Vagina (tissue), 2 donors: ENCODE data around the gene SLFN13. TPM values are rescaled to one million over a fixed set of nuclear protein-coding genes. Genes with fewer than 3 reads are reported as not detected.

Source experiments
- DNase-seq, 2 donors: peaks; one replicate each; pipeline ENCODE4 v3.0.0-alpha.2; 2017; ENCODE audit errors: extremely low spot score in 2 of 2
- H3K27ac ChIP-seq: fragments of 200-600 bp; sonication (generic); one replicate; pipeline ENCODE4 v1.5.1; 2019
- H3K27me3 ChIP-seq: fragments of 200-600 bp; sonication (generic); one replicate; pipeline ENCODE4 v1.5.1; 2019
- H3K36me3 ChIP-seq, 2 donors: fragments of 200-600 bp; sonication (generic); one replicate each; pipeline ENCODE4 v1.5.1; 2017 to 2019
- H3K4me1 ChIP-seq: fragments of 200-600 bp; sonication (generic); one replicate; pipeline ENCODE4 v1.5.1; 2019
- H3K4me3 ChIP-seq, 2 donors: fragments of 200-600 bp; sonication (generic); 1 replicate in 1 of 2; 2 replicates in 1 of 2; pipeline ENCODE4 v1.5.1; 2016 to 2019
- H3K9me3 ChIP-seq: fragments of 200-600 bp; sonication (generic); one replicate; pipeline ENCODE4 v1.5.1; 2019
- CTCF ChIP-seq, 3 experiments: fragments of 450-650 bp in 2 of 3; fragments of 200-600 bp in 1 of 3; sonication (generic) in 1 of 3; IDR thresholded peaks; one replicate each; pipeline ENCODE4 v1.5.1; 2017 to 2019; ENCODE audit warnings: antibody characterized with exemption in 3 of 3, mild to moderate bottlenecking in 2 of 3, moderate library complexity in 2 of 3
- POLR2A ChIP-seq, 2 donors: fragments of 450-650 bp; IDR thresholded peaks; one replicate each; pipeline ENCODE4 v1.6.1; 2017; ENCODE audit warnings: antibody characterized with exemption in 2 of 2, mild to moderate bottlenecking in 2 of 2, moderate library complexity in 2 of 2
- POLR2AphosphoS5 ChIP-seq, 2 donors: sonication (generic); formaldehyde crosslinking; IDR thresholded peaks; one replicate each; pipeline ENCODE4 v1.9.0; 2017; ENCODE audit warnings: antibody characterized with exemption in 2 of 2, mild to moderate bottlenecking in 2 of 2, low read depth in 1 of 2; ENCODE audit not compliant: insufficient read depth in 1 of 2
- intact Hi-C: fragments of 100-400 bp; cut with DNase I; formaldehyde crosslinking; loops from one replicate; pipeline ENCODE4 v1.15.1; 2023
- total RNA-seq: library from RNA; depleted of rRNA; stranded (reverse); fragments of >200 nt; gene quantifications from one replicate; pipeline ENCODE4 v1.2.3, GENCODE V29; 2016

The SLFN13 gene
- 6.9 TPM for total RNA-seq

- intact Hi-C loops, result loop anchor here (10.0 kb wide), 1 partner anchor 84 kb away; no protein-coding TSS in a partner anchor
- H3K4me1 ChIP-seq, result peaks cover 20% of the 10 kb centered on the region
- peak within 1 kb of the TSS; percentile 43 for H3K27ac ChIP-seq
- H3K9me3 ChIP-seq, result no peaks in the 10 kb centered on the region
- TF ChIP-seq POLR2A (IDR thresholded peaks at IDR 0.05) (no peak), POLR2AphosphoS5 (IDR thresholded peaks at IDR 0.05; ENCODE audit: insufficient read depth in 1 of 2, low read depth in 1 of 2) (peak in 1 of 2 donors; percentile 51), CTCF (IDR thresholded peaks at IDR 0.05) (no peak)
- H3K36me3 ChIP-seq, result no peaks in the 10 kb centered on the region
- no peaks in the 10 kb centered on the region for H3K27me3 ChIP-seq
- peak within 1 kb of the TSS; percentile 57 to 71 for H3K4me3 ChIP-seq
- no peak for DNase-seq
Measured at GRCh38 chr17:35448214-35448898, at the start of gene SLFN13. Gene SLFN13, minus strand, starts transcription at chr17:35448766. Its CDS starts 3,086 bp downstream, at chr17:35445680.

GRCh38 chr17:35496451-35497290 is 48.1 kb upstream of the SLFN13 start:
- TF ChIP-seq CTCF (IDR thresholded peaks at IDR 0.05) (no peak), POLR2A (IDR thresholded peaks at IDR 0.05) (no peak), POLR2AphosphoS5 (IDR thresholded peaks at IDR 0.05; ENCODE audit: insufficient read depth in 1 of 2, low read depth in 1 of 2) (no peak)
- Histone ChIP-seq H3K4me3 (no peak overlapping the region), H3K4me1 (no peaks in the 10 kb centered on the region), H3K27ac (no peak overlapping the region), H3K9me3 (no peaks in the 10 kb centered on the region), H3K27me3 (no peaks in the 10 kb centered on the region), H3K36me3 (no peaks in the 10 kb centered on the region)
- DNase-seq, result no peak
- intact Hi-C loops, result no loop called here

GRCh38 chr17:35493040-35493439 is 44.5 kb upstream of the SLFN13 start:
- no peak for DNase-seq
- no peak overlapping the region for H3K4me3 ChIP-seq
- intact Hi-C loops, result no loop called here
- TF ChIP-seq POLR2A (IDR thresholded peaks at IDR 0.05) (no peak), CTCF (IDR thresholded peaks at IDR 0.05) (no peak), POLR2AphosphoS5 (IDR thresholded peaks at IDR 0.05; ENCODE audit: insufficient read depth in 1 of 2, low read depth in 1 of 2) (no peak)
- no peaks in the 10 kb centered on the region for H3K9me3 ChIP-seq
- H3K4me1 ChIP-seq, result peaks cover 4% of the 10 kb centered on the region
- H3K36me3 ChIP-seq, result no peaks in the 10 kb centered on the region
- no peak overlapping the region for H3K27ac ChIP-seq
- peaks cover 17% of the 10 kb centered on the region for H3K27me3 ChIP-seq

DNA sequence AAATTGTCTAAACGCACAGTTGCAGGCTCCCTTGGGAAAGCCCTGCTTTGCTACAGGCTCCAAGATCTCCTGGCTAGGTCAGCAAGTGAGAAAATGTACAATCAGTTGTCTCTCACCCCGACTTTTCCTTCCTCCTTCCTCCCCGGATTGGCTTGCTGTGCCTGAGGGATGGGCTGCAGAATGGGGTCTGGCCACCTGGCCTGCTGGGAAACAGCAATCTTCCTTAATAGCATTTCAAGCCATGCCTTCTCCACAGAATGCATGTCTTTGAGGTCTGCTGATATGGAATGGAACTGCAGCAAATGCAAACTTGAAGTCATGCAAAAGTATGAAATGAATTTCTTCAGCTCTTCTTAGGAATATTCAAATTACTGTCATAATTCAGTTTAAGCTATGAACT is 42.9 kb upstream of the SLFN13 start:
- Histone ChIP-seq H3K27me3 (peaks cover 17% of the 10 kb centered on the region), H3K4me3 (no peak overlapping the region), H3K9me3 (no peaks in the 10 kb centered on the region), H3K4me1 (peaks cover 9% of the 10 kb centered on the region), H3K36me3 (no peaks in the 10 kb centered on the region), H3K27ac (no peak overlapping the region)
- no peak for TF ChIP-seq POLR2AphosphoS5 (IDR thresholded peaks at IDR 0.05; ENCODE audit: insufficient read depth in 1 of 2, low read depth in 1 of 2)
- TF ChIP-seq CTCF (IDR thresholded peaks at IDR 0.05), result no peak
- no peak for TF ChIP-seq POLR2A (IDR thresholded peaks at IDR 0.05)
- DNase-seq, result no peak
- intact Hi-C loops, result no loop called here
